Endothelial cell of umbilical vein (primary cell): ENCODE measurements around the gene NAT10. TPM values are rescaled to one million over a fixed set of nuclear protein-coding genes. Genes with fewer than 3 reads are reported as not detected.

Source experiments
- BruUV-seq: library from RNA; stranded (reverse); fragments of 400-500 nt; replicated peaks from 2 replicates; lab custom pipeline; 2021; lab: Mats Ljungman, UMichigan
- CTCF ChIA-PET: fragments of 300-600, 350-600 bp; sonication (Branson Sonifier 250); formaldehyde crosslinking; loops from one replicate; lab custom pipeline; 2021; ENCODE audit warnings: antibody characterized with exemption, inconsistent platforms; lab: Charles Lee
- POLR2A ChIA-PET: fragments of 300-600, 350-600 bp; sonication (Branson Sonifier 250); formaldehyde crosslinking; loops from one replicate; lab custom pipeline; 2021; ENCODE audit warnings: antibody characterized with exemption, inconsistent platforms; lab: Charles Lee
- DNase-seq: peaks from one replicate; pipeline ENCODE4 v3.0.0-alpha.2; 2011; ENCODE audit warnings: low read depth, low spot score
- FAIRE-seq: peaks from 2 replicates; lab custom pipeline; 2011; peaks lifted over from hg19 to GRCh38; lab: Jason Lieb, UNC
- H2AFZ ChIP-seq: 2 replicates; pipeline ENCODE4 v1.6.0; 2012; ENCODE audit warnings: low read depth, low read length, control low read depth, inconsistent platforms
- H3K27ac ChIP-seq: 2 replicates; pipeline ENCODE4 v1.5.1; 2011; ENCODE audit warnings: low read depth, mild to moderate bottlenecking, control low read depth, low read length, moderate library complexity; ENCODE audit not compliant: insufficient read depth
- H3K27me3 ChIP-seq, 2 experiments: 2 replicates each; pipeline versions ENCODE4 v1.6.0 to v1.6.1; 2011; ENCODE audit warnings: low read length in 2 of 2, mixed read lengths in 1 of 2; ENCODE audit not compliant: control insufficient read depth in 2 of 2, insufficient read depth in 2 of 2
- H3K36me3 ChIP-seq, 2 experiments: 2 replicates in 1 of 2; 3 replicates in 1 of 2; pipeline ENCODE4 v1.5.1; 2011; ENCODE audit warnings: low read length in 2 of 2, mild to moderate bottlenecking in 1 of 2, moderate library complexity in 1 of 2; ENCODE audit not compliant: control insufficient read depth in 2 of 2, insufficient read depth in 2 of 2; ENCODE audit errors: extremely low read depth in 1 of 2
- H3K4me1 ChIP-seq: 3 replicates; pipeline ENCODE4 v1.5.1; 2011; ENCODE audit warnings: mild to moderate bottlenecking, low read length; ENCODE audit not compliant: control insufficient read depth, insufficient read depth; ENCODE audit errors: extremely low read depth
- H3K4me2 ChIP-seq: 2 replicates; pipeline ENCODE4 v1.6.1; 2011; ENCODE audit warnings: low read length, control low read depth, mixed read lengths; ENCODE audit not compliant: insufficient read depth
- H3K4me3 ChIP-seq, 3 experiments: fragments of 200-600 bp in 1 of 3; sonication (generic), shearing (Covaris generic) in 1 of 3; replicated peaks in 1 of 3; 2 replicates each; pipeline ENCODE4 v1.5.1; 2011 to 2016; ENCODE audit warnings: control low read depth in 3 of 3, low read length in 3 of 3, mild to moderate bottlenecking in 2 of 3, inconsistent platforms in 1 of 3, low read depth in 1 of 3, moderate library complexity in 1 of 3; ENCODE audit not compliant: insufficient read depth in 1 of 3
- H3K79me2 ChIP-seq: 2 replicates; pipeline ENCODE4 v1.6.0; 2012; ENCODE audit warnings: low read length, inconsistent platforms; ENCODE audit not compliant: control insufficient read depth, insufficient read depth
- H3K9ac ChIP-seq: replicated peaks from 2 replicates; pipeline ENCODE3; 2011; ENCODE audit warnings: low read length, control low read depth; ENCODE audit not compliant: insufficient read depth; ENCODE audit errors: extremely low read depth
- H3K9me1 ChIP-seq: replicated peaks from 3 replicates; pipeline ENCODE4 v1.6.0; 2011; ENCODE audit warnings: mild to moderate bottlenecking, low read length; ENCODE audit not compliant: control insufficient read depth, insufficient read depth; ENCODE audit errors: extremely low read depth
- H3K9me3 ChIP-seq: replicated peaks from 2 replicates; pipeline ENCODE4 v1.5.1; 2012; ENCODE audit warnings: low read length, inconsistent platforms; ENCODE audit not compliant: control insufficient read depth, insufficient read depth
- H4K20me1 ChIP-seq: replicated peaks from 2 replicates; pipeline ENCODE3; 2011; ENCODE audit warnings: mild to moderate bottlenecking, low read length; ENCODE audit not compliant: control insufficient read depth, insufficient read depth; ENCODE audit errors: extremely low read depth
- CTCF ChIP-seq, 2 donors: IDR thresholded peaks; 1 replicate in 1 of 2; 2 replicates in 1 of 2; pipeline ENCODE4 v1.5.1; 2011; ENCODE audit warnings: low read length in 2 of 2, mild to moderate bottlenecking in 2 of 2, moderate library complexity in 2 of 2, control low read depth in 1 of 2, inconsistent platforms in 1 of 2, low read depth in 1 of 2; ENCODE audit not compliant: insufficient read depth in 1 of 2; ENCODE audit errors: extremely low read depth in 1 of 2
- EZH2 ChIP-seq: IDR thresholded peaks from 2 replicates; pipeline ENCODE4 v1.6.1; 2012; ENCODE audit warnings: borderline replicate concordance, low read depth, mild to moderate bottlenecking, moderate library complexity, low read length, inconsistent platforms; ENCODE audit not compliant: severe bottlenecking
- FOS ChIP-seq: IDR thresholded peaks from 2 replicates; pipeline ENCODE4 v1.6.1; 2011; ENCODE audit warnings: mild to moderate bottlenecking, low read length, moderate library complexity, borderline replicate concordance; ENCODE audit not compliant: insufficient read depth
- GATA2 ChIP-seq: IDR thresholded peaks from 2 replicates; pipeline ENCODE4 v1.7.0; 2011; ENCODE audit warnings: low read depth, mild to moderate bottlenecking, moderate library complexity, mixed read lengths, low read length; ENCODE audit not compliant: insufficient read length, insufficient read depth
- JUN ChIP-seq: IDR thresholded peaks from 2 replicates; pipeline ENCODE4 v1.6.1; 2011; ENCODE audit warnings: borderline replicate concordance, low read depth; ENCODE audit not compliant: insufficient read length, insufficient read depth
- MYC ChIP-seq: IDR thresholded peaks from one replicate; pipeline ENCODE4 v1.6.1; 2011; ENCODE audit warnings: mild to moderate bottlenecking, low read depth, low read length
- POLR2A ChIP-seq: IDR thresholded peaks from 2 replicates; pipeline ENCODE4 v1.6.1; 2012; ENCODE audit warnings: low read depth, mild to moderate bottlenecking, control low read depth, low read length
- POLR2AphosphoS5 ChIP-seq: IDR thresholded peaks from 2 replicates; pipeline ENCODE4 v1.6.1; 2012; ENCODE audit warnings: low read depth, mild to moderate bottlenecking, control low read depth, low read length, moderate library complexity; ENCODE audit not compliant: insufficient read depth
- dilution Hi-C: fragments of 300-500 bp; cut with MboI; formaldehyde crosslinking; loops from one replicate; pipeline ENCODE4 v1.15.0; 2019; ENCODE audit warnings: low sequenced_read_pairs; ENCODE audit not compliant: extremely low pct_ligation_motif_present
- intact Hi-C: fragments of 100-400 bp; cut with micrococcal nuclease; formaldehyde crosslinking; loops from one replicate; pipeline ENCODE4 v1.10.0; 2022
- polyA plus RNA-seq, 4 experiments: library from polyadenylated mRNA; depleted of rRNA in 3 of 4; stranded (reverse) in 3 of 4; unstranded in 1 of 4; fragments of >200 nt; gene quantifications; 2 replicates each; pipeline versions ENCODE4 v1.2.1 to v1.2.3, GENCODE V29; 2011 to 2012; ENCODE audit warnings: missing spikeins in 1 of 4
- total RNA-seq: library from RNA; stranded (reverse); gene quantifications from 2 replicates; pipeline ENCODE4 v1.2.3, GENCODE V29; 2021
- TF ChIP-seq, protein P1 (sequence below): IDR thresholded peaks from 2 replicates; pipeline ENCODE4 v1.6.1; 2011; ENCODE audit not compliant: insufficient read depth, insufficient read length

Gene NAT10
- total and polyA plus RNA-seq, 2 donors (not counting 3 experiments of a cell fraction or from before 2014, with no cell fraction given): 32.0 to 57.6 TPM

GRCh38 chr11:34181856-34182405 is 76.5 kb downstream of the NAT10 start:
- Histone ChIP-seq H3K9me1 (no peaks in the 10 kb centered on the region), H3K4me2 (no peak overlapping the region), H2AFZ (no peak overlapping the region), H3K27me3 (peaks cover 3% of the 10 kb centered on the region in 2 experiments), H3K4me1 (no peaks in the 10 kb centered on the region), H3K36me3 (no peaks in the 10 kb centered on the region), H3K4me3 (no peak overlapping the region), H3K9me3 (no peaks in the 10 kb centered on the region), H3K79me2 (no peaks in the 10 kb centered on the region), H3K27ac (no peak overlapping the region), H4K20me1 (no peaks in the 10 kb centered on the region), H3K9ac (no peak overlapping the region)
- BruUV-seq: no TSS peak
- ChIA-PET POLR2A (no interaction called here), CTCF (interaction anchor here (1.8 kb wide), 1 partner anchor 8 kb away, joined by 12 read pairs; no protein-coding TSS in a partner anchor)
- intact Hi-C loops (no loop called here), dilution Hi-C loops (no loop called here)
- DNase-seq (no peak), FAIRE-seq (no peak)
- TF ChIP-seq CTCF (IDR thresholded peaks at IDR 0.05; ENCODE audit: extremely low read depth in 1 of 2, insufficient read depth in 1 of 2, low read depth in 1 of 2, low read length in 2 of 2) (no peak), JUN (no peak), FOS (no peak), EZH2 (no peak), POLR2AphosphoS5 (no peak), POLR2A (no peak), MYC (no peak), GATA2 (no peak)
- TF ChIP-seq, protein P1, sequence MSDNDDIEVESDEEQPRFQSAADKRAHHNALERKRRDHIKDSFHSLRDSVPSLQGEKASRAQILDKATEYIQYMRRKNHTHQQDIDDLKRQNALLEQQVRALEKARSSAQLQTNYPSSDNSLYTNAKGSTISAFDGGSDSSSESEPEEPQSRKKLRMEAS: no peak
